NB4 (cell line): ENCODE measurements around the gene TCF25.

ENCODE experiments used
- CTCF ChIP-seq: IDR thresholded peaks from one replicate; pipeline ENCODE4 v1.5.1; 2012; ENCODE audit warnings: low read depth, low read length
- MAX ChIP-seq: IDR thresholded peaks from 2 replicates; pipeline ENCODE4 v1.6.1; 2011; ENCODE audit warnings: low read depth, low read length
- MYC ChIP-seq: IDR thresholded peaks from 2 replicates; pipeline ENCODE4 v1.6.1; 2011; ENCODE audit warnings: low read depth, low read length
- POLR2A ChIP-seq: IDR thresholded peaks from 2 replicates; pipeline ENCODE4 v1.6.1; 2011; ENCODE audit warnings: mild to moderate bottlenecking; ENCODE audit not compliant: insufficient read length; ENCODE audit errors: extremely low read depth

- TF ChIP-seq CTCF (no peak), POLR2A (no peak), MYC (no peak), MAX (no peak)
These were observed 30.6 kb downstream of the TCF25 start for GRCh38 chr16:89903908-89904515.
